GM12875 (cell line): ENCODE results near the gene TARS2.

Source experiments
- H3K4me3 ChIP-seq: one replicate; pipeline ENCODE4 v1.5.1; 2011; ENCODE audit warnings: low read depth, low read length, control low read depth
- CTCF ChIP-seq: IDR thresholded peaks from 2 replicates; pipeline ENCODE4 v1.5.1; 2011; ENCODE audit warnings: low read depth, mild to moderate bottlenecking, control low read depth, inconsistent platforms, low read length, moderate library complexity, borderline replicate concordance; ENCODE audit not compliant: insufficient read depth

Gene TARS2

GRCh38 chr1:150514913-150515327, 27.7 kb downstream of the TARS2 start:
- TF ChIP-seq CTCF, result no peak
- H3K4me3 ChIP-seq, result peak overlapping the region; percentile 85

- TF ChIP-seq CTCF, result no peak
- peak within 1 kb of the TSS; percentile 85 for H3K4me3 ChIP-seq
Measured at GRCh38 chr1:150515328-150516049, 28.3 kb downstream of the TARS2 start, which contains the start of gene FALEC. Gene FALEC, plus strand, starts transcription at chr1:150515752.

GRCh38 chr1:150516050-150516591, 28.9 kb downstream of the TARS2 start:
- no peak for TF ChIP-seq CTCF
- peak overlapping the region; percentile 85 for H3K4me3 ChIP-seq

- TF ChIP-seq CTCF, result no peak
Measured at GRCh38 chr1:150516616-150517015, 29.4 kb downstream of the TARS2 start.

GRCh38 chr1:150521196-150521968, 34.2 kb downstream of the TARS2 start:
- no peak overlapping the region for H3K4me3 ChIP-seq
- no peak for TF ChIP-seq CTCF

More at GRCh38 chr1:150516616-150517015, 29.4 kb downstream of the TARS2 start:
- peak overlapping the region; percentile 85 for H3K4me3 ChIP-seq

DNA sequence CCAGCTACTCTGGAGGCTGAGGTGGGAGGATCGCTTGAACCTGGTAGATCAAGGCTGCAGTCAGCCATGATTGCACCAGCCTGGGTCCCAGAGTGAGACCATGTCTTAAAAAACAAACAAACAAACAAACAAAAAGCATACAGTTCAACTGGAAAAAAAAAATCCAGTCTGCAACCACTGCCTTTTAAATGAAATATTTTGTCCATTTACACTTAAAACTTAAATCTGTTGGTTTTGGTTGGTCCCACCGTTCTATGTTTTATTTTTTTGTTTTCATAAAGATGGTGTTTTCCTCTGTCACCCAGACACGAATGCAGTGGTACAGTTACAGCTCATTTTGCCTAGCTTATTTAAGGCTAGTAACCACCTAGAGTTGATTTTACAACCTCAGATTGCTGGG, 38.1 kb downstream of the TARS2 start:
- no peak for TF ChIP-seq CTCF
- H3K4me3 ChIP-seq, result no peak overlapping the region
